Aorta (tissue), 5 donors: ENCODE results near the gene HNRNPA2B1. TPM values are rescaled to one million over a fixed set of nuclear protein-coding genes. Genes with fewer than 3 reads are reported as not detected.
"Not testable (repeated sequence)": the region's sequence is repeated elsewhere in the genome, so short reads cannot be mapped to it uniquely, and the experiment has no call there.

ENCODE experiments used
- ATAC-seq: fragments of 200-7000 bp; cut with Tn5 transposase; one replicate; pipeline ENCODE4 v1.9.1; 2022; ENCODE audit warnings: moderate library complexity; ENCODE audit not compliant: low FRiP score
- DNase-seq, 2 donors: peaks; one replicate each; pipeline ENCODE4 v3.0.0-alpha.2; 2020
- H3K27ac ChIP-seq, 2 donors: one replicate each; pipeline ENCODE4 v1.5.1; 2013; ENCODE audit warnings: low read length in 2 of 2, mild to moderate bottlenecking in 2 of 2, moderate library complexity in 2 of 2, control low read depth in 1 of 2, inconsistent platforms in 1 of 2, low read depth in 1 of 2
- H3K27me3 ChIP-seq, 2 donors: one replicate each; pipeline ENCODE4 v1.6.1; 2013; ENCODE audit warnings: control low read depth in 1 of 2, low read length in 1 of 2, mild to moderate bottlenecking in 1 of 2, moderate library complexity in 1 of 2; ENCODE audit not compliant: insufficient read depth in 2 of 2, control insufficient read depth in 1 of 2
- H3K36me3 ChIP-seq, 2 donors: one replicate each; pipeline ENCODE4 v1.6.1; 2013; ENCODE audit warnings: control low read depth in 1 of 2, low read length in 1 of 2, mild to moderate bottlenecking in 1 of 2; ENCODE audit not compliant: insufficient read depth in 2 of 2, control insufficient read depth in 1 of 2
- H3K4me1 ChIP-seq, 2 donors: one replicate each; pipeline ENCODE4 v1.6.1; 2013; ENCODE audit warnings: low read length in 2 of 2, control low read depth in 1 of 2, mild to moderate bottlenecking in 1 of 2, moderate library complexity in 1 of 2; ENCODE audit not compliant: insufficient read depth in 2 of 2, control insufficient read depth in 1 of 2
- H3K4me3 ChIP-seq, 2 donors: one replicate each; pipeline ENCODE4 v1.5.1; 2013; ENCODE audit warnings: low read length in 2 of 2, control low read depth in 1 of 2, mild to moderate bottlenecking in 1 of 2
- H3K9me3 ChIP-seq: one replicate; pipeline ENCODE4 v1.6.1; 2013; ENCODE audit warnings: mild to moderate bottlenecking, low read length; ENCODE audit not compliant: control insufficient read depth
- WGBS, 2 donors: extraction: QIAGEN DNeasy Blood & Tissue Kit; methylation state at CpG; one replicate each; pipeline ENCODE4 v1.1.7; 2013; 5-methylcytosine and 5-hydroxymethylcytosine counted together
- intact Hi-C, 2 donors: fragments of 100-400 bp; cut with DNase I; formaldehyde crosslinking; loops; one replicate each; pipeline versions ENCODE4 v1.14.2 to v1.15.0; 2022
- polyA plus RNA-seq, 2 donors: library from polyadenylated mRNA; stranded (reverse); fragments of 200-250 nt; gene quantifications; one replicate each; pipeline ENCODE4 v1.2.3, GENCODE V29; 2013
- total RNA-seq, 2 donors: library from RNA; stranded (reverse); fragmentation: NEBNext Ultra II Directional; extraction: Animal tissue kit (Norgen Biotek cat#: 25700); gene quantifications; one replicate each; pipeline ENCODE4 v1.2.1, GENCODE V29; 2021
- donor health status: healthy with polysubstance abuse.
- donor health status: Bipolar disorder and iron deficiency.
- donor health status: DM: no; HTN: no; CAD: no.
- donor health status: DM: no; HTN: no; CAD: no.
- donor health status: DM: yes; HTN: yes; CAD: no.

HNRNPA2B1 gene
- total and polyA plus RNA-seq, 4 donors: 332 to 392 (median 350) TPM

DNA sequence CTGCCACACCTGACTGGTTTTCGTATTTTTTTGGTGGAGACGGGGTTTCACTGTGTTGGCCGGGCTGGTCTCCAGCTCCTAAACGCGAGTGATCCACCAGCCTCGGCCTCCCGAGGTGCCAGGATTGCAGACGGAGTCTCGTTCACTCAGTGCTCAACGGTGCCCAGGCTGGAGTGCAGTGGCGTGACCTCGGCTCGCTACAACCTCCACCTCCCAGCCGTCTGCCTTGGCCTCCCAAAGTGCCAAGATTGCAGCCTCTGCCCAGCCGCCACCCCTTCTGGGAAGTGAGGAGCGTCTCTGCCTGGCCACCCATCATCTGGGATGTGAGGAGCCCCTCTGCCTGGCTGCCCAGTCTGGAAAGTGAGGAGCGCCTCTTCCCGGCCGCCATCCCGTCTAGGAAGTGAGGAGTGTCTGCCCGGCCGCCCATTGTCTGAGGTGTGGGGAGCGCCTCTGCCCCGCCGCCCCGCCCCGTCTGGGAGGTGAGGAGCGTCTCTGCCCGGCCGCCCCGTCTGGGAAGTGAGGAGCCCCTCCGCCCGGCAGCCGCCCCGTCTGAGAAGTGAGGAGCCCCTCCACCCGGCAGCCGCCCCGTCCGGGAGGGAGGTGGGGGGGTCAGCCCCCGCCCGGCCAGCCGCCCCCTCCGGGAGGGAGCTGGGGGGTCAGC, 52.8 kb downstream of the HNRNPA2B1 start:
- 94 to 96% methylated on average over 24 to 43 of the region's 43 CpGs for WGBS, 2 donors

DNA sequence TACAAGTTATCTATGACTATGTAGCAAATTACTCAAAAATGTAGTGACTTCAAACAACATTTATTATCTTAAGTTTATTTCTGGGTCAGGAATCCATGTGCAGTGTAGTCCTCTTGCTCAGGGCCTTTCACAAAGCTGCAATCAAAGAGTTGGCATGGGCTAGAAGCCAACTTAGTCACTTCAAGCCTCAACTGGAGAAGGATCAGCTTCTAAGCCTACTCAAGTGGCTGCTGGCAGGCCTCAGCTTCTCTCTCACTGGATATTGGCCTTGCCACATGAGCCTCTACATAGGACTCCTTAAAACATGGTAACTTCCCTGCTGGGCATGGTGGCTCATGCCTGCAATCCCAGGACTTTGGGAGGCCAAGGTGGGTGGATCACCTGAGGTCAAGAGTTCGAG, 53.5 kb downstream of the HNRNPA2B1 start:
- no peak overlapping the region for H3K4me3 ChIP-seq
- H3K27me3 ChIP-seq: peaks cover 0 to 3% of the 10 kb centered on the region in 2 donors
- H3K4me1 ChIP-seq: no peaks in the 10 kb centered on the region
- ATAC-seq (no peak), DNase-seq (no peak)
- intact Hi-C loops: no loop called here
- no peak overlapping the region for H3K27ac ChIP-seq
- H3K9me3 ChIP-seq: no peaks in the 10 kb centered on the region
- no peaks in the 10 kb centered on the region for H3K36me3 ChIP-seq
- 100% methylated on average over 1 of the region's 1 CpG for WGBS, 2 donors

More for the DNA sequence above, 52.8 kb downstream of the HNRNPA2B1 start:
- intact Hi-C loops, H3K9me3 ChIP-seq, H3K36me3 ChIP-seq, H3K4me1 ChIP-seq, H3K4me3 ChIP-seq, DNase-seq, ATAC-seq, H3K27me3 ChIP-seq, H3K27ac ChIP-seq: not testable (repeated sequence)

DNA sequence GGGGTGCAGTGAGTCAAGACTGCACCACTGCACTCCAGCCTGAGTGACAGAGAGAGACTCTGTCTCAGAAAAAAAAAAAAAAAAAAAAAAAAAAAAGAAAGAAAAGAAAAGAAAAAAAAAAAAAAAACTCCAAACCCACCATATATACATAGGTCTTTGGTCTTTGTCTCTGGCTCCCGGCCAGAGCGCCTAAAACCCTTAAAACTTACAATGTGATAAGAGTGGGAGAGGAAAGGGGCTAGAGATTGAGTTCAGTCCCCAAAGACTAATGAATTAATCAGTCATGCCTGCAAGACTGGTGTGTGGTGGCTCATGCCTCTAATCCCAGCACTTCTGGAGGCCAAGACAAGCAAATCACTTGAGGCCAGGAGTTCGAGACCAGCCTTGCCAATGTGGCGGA, 55.3 kb downstream of the HNRNPA2B1 start:
- intact Hi-C loops: no loop called here
- WGBS, 2 donors: 49 to 52% methylated on average over 4 of the region's 4 CpGs
- H3K27ac ChIP-seq: no peak overlapping the region
- no peaks in the 10 kb centered on the region for H3K9me3 ChIP-seq
- H3K4me3 ChIP-seq: no peak overlapping the region
- no peak for DNase-seq
- no peaks in the 10 kb centered on the region for H3K36me3 ChIP-seq
- H3K4me1 ChIP-seq: no peaks in the 10 kb centered on the region
- peaks cover 0 to 3% of the 10 kb centered on the region in 2 donors for H3K27me3 ChIP-seq
- no peak for ATAC-seq

DNA sequence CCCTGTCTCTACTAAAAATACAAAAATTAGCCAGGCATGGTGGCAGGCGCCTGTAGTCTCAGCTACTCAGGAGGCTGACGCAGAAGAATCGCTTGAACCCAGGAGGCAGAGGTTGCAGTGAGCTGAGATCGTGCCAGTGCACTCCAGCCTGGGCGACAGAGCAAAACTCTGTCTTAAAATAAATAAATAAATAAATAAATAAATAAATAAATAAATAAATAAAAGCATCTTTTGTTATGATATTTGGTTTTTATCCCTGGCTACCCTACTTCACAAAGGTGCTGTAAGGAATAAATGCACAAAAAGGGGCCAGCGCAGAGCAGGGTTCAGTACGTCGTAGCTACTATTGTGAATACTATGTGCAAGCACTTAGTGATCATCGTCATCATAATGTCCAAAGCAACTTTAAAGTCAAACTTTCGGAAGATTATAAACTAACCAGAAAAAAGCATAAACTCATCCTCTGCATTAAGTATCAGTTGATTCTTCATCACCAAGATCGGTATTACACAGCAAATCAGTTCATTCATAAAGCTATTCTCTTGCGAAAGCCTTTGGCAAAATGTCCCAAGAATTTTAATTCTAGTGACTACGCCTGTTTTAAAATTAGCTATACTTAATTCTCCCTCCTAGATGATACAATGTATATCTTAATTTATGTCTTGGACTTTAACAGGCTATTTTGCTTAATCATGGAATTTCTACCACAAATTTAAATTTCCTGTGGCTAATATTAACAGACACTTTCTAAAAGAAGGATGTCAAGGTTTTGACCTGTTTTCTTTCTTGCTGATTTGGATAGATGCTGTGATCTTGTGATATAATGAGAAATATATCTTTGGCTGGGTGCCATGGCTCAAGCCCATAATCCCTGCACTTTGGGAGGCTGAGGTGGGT, 56.1 kb downstream of the HNRNPA2B1 start:
- H3K27me3 ChIP-seq: peaks cover 0 to 3% of the 10 kb centered on the region in 2 donors
- WGBS, 2 donors: 91% methylated on average over 13 of the region's 13 CpGs
- no peaks in the 10 kb centered on the region for H3K4me1 ChIP-seq
- H3K4me3 ChIP-seq: no peak overlapping the region
- no peaks in the 10 kb centered on the region for H3K9me3 ChIP-seq
- no peaks in the 10 kb centered on the region for H3K36me3 ChIP-seq
- H3K27ac ChIP-seq: no peak overlapping the region
- ATAC-seq (no peak), DNase-seq (no peak)
- intact Hi-C loops: no loop called here

DNA sequence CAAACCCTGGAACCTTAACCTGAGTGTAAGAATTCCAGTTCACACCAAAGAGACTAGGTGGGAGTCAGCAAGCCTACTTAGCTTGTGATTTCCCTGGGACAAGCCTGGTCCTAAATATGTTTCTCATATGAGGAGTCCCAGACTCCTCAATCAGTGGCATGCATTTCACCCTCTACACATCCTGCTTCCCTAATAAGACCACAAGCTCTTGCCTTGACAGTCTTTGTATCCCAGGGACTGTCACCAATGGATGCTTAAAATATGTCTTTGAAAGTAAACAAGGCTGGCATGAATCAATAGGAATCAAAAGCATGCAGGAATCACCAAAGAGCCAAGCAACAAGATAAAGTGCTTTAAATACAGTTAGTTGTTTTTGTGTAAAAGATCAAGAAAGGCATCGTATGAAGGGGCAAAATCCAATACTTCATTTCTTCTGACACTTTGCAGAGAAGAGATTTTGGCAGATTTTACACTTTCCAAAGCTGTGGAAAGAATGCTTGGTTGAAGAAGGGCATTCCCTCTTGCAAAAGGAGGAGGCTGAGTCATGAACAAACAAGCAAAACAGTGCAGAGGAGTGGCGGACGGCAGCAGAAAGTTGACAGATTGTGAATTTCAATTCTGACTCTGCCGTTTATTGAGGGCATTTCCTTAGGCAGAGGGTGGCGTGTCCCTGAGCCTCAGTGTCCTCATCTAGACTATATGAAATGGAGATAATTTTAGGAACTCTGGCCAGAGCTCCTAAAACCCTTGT, 57.1 kb downstream of the HNRNPA2B1 start:
- intact Hi-C loops: no loop called here

DNA sequence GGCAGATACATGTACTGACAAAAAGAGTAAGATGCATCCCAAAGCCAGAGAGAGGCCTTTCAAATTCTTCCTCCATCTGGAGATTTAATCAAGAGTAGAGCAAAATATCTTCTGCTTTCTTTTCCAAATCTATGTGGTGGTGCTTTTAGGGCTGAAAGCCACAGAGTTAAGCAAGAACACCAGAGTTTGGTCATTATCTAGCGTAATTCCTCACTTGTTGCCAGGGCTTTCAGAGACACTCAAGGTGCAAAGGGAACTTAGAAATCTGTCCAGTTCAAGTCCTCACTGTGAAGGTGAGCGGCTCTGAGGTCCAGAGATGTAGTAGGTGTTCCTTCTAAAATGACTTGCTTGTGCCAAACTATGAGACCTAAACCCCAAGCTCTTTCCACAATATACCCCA, 59.5 kb downstream of the HNRNPA2B1 start:
- no peak for ATAC-seq
- H3K36me3 ChIP-seq: no peaks in the 10 kb centered on the region
- H3K27me3 ChIP-seq: peaks cover 0 to 3% of the 10 kb centered on the region in 2 donors
- no peaks in the 10 kb centered on the region for H3K4me1 ChIP-seq
- H3K9me3 ChIP-seq: no peaks in the 10 kb centered on the region
- 94 to 95% methylated on average over 2 of the region's 2 CpGs for WGBS, 2 donors
- H3K4me3 ChIP-seq: no peak overlapping the region
- no peak for DNase-seq
- no peak overlapping the region for H3K27ac ChIP-seq
- intact Hi-C loops: no loop called here

More for the DNA sequence above, 57.1 kb downstream of the HNRNPA2B1 start:
- Histone ChIP-seq H3K36me3 (no peaks in the 10 kb centered on the region), H3K9me3 (no peaks in the 10 kb centered on the region), H3K27me3 (peaks cover 0 to 3% of the 10 kb centered on the region in 2 donors), H3K4me3 (no peak overlapping the region), H3K27ac (no peak overlapping the region), H3K4me1 (no peaks in the 10 kb centered on the region)
- WGBS, 2 donors: 23 to 24% methylated on average over 5 of the region's 5 CpGs
- no peak for ATAC-seq
- no peak for DNase-seq

DNA sequence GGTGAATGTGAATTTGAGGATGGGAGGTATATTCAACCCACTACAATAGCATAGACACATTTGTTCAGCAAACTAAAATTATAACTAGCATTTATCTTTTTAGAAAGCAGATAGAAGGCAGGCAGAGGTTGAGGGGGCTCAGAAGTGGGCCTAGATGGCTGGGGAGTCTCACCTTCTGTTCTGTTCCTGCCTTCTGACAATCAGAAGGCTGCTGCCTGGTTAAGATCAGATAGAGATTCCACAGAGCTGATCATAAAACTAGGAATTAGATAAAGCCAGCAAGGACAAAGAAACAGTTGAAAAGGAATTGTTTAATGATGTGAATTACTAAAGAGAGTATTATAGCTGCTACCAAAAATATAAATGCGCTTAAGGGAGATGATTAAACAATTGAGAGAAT, 60.2 kb downstream of the HNRNPA2B1 start:
- H3K4me1 ChIP-seq: no peaks in the 10 kb centered on the region
- no peak overlapping the region for H3K4me3 ChIP-seq
- intact Hi-C loops: no loop called here
- no peaks in the 10 kb centered on the region for H3K9me3 ChIP-seq
- H3K27me3 ChIP-seq: peaks cover 0 to 3% of the 10 kb centered on the region in 2 donors
- no peak overlapping the region for H3K27ac ChIP-seq
- DNase-seq (no peak), ATAC-seq (no peak)
- WGBS, 2 donors: 98 to 100% methylated on average over 1 of the region's 1 CpG
- H3K36me3 ChIP-seq: no peaks in the 10 kb centered on the region
